NAMALWA (cell line): ENCODE measurements around the gene FCHSD2.
A peak's percentile ranks its signal among the peaks of the same experiment; 100 is the strongest.
"Not testable (repeated sequence)": the region's sequence is repeated elsewhere in the genome, so short reads cannot be mapped to it uniquely, and the experiment has no call there.

Experiments used
- DNase-seq: peaks from one replicate; pipeline ENCODE4 v3.0.0-alpha.2; 2015; ENCODE audit warnings: low spot score

Gene FCHSD2

DNA sequence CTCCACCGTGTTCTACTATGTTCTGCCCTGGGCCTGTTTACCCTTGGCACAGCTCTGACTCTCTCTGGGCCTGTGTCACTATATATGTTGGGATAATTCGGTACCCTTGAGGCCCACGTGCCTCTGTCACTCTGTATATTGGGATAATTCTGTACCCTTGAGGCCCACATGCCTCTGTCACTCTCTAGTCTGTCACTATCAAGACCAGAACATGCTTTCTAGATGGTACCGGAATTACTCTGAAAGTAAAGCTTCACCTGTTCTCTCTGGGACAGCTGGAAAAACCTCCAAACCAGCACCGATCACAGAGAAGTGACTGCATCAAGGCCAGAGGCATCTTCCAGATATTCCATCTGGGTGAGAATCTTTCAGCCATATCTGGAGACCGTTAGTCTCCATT lies 9.3 kb upstream of the FCHSD2 start:
- no peak for DNase-seq

DNA sequence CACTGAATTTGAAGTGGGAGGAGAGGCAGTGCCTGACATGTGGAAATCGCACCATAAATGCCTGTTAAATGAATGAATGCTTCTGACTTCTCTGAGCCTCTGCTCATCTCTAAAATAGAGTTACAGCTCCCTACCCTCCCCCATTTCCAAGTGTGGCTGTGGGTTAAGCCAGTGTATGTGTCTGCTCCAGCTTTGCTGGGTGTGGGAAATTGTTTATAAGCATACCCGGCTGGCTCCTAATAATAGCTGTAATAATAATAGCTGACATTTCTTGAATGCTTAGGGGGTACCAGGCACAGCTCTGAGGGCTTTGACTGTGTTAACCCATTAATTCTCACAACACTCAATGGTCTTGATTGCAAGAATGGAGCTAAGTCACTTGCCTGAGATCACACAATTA lies 7.0 kb upstream of the FCHSD2 start:
- DNase-seq, result no peak

DNA sequence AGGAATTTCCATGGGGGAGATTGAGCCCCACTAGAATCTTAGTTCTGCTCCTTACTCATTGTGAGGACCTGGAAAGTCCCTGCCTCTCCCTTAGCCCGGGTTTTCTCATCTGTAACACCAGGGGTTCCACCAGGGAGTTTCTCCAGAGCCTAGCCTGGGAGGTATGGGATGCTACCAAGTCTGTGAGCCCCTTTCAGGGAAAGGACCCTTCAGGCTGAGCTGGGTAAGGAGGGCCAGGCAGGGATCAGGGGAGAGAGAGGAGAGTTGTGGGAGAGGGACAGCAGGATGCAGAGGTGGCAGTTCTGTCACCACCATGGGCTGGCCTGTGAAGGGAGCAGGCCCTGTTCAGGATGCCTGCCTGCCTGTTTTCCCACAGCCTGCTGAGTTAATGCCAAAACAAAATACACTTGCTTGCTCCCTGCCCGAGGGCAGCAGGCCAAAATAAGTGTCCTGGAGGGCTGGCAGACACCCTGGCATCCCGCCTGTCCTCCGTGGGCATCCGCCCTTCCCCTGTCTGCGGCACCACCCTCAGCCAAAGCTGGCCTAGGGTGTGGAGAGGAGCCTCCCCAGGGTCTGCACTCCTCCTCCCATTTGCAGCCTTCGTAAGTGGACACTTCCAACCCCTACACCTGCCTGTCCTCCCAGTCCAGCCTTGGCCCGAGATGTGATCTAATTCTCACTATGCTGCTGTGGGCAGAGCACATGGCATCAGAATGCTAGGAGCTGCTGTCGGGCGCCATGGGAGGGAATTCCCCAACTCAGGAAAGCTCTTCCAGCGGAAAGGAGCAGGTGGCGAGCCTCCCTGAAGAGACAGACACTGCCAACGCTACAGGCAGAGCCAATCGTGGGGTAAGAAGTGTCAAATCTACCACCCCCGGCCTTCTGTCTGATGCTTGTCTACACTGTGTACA lies 5.9 kb upstream of the FCHSD2 start:
- no peak for DNase-seq

DNA sequence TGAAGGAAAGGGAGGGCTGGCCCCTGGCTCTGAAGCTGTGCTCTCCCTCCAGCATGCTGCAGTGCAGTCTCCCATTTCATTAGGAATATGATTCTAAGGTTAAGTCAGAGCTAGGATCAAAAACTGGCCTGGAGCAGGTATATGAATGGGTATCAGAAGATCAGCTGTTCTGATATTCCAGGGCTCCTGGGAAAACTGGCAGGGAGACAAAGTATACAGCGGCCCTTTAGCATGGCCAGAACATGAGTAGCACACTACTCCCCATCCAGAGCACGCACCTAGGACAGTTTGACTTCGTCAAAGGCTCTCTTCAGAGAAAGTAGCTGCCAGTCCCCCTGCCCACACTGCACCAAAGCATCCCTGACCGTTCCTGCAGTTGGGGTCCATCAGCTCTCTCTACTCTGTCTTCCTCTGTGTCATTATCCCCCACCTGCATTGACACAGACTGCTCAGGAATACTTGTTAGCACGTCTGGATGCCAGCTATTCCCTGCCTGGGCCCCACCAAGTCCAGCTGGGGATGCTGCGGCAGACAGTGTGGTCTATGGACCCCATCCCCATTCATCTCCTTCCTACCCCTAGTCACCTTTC lies 4.0 kb upstream of the FCHSD2 start:
- DNase-seq, result no peak

DNA sequence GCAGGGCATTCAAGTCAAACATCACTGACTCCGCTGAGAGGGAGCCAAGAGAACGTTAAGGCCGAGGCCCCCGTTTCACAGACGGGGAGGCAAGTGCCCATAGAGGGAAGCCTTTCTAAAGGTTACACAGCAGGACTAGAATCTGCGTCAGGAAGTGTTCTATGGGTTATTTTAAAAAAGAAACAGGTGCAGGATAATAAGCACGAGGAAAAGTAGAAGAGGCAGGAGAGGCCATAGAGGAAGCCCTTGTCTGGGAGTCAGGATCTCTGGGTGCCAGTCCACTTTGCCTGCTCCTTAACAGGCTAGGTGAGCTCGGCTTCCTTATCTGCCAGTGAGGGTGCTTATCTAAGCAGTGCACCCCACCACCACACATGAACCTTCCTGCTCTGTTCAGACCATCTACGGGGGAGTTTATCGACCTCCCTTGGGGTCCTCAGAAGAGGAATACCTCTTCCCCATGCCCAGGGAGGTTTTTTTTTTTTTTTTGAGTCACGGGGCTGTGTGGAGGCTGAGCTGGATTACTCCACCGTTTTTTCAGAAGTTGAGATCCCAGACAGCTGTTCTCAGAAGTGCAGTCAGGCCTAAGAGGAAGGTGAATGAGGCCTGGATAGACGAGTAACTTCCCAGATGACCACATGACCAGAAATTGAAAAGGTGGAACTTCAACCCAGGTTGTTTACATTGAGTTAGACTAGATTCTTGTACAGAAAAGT lies 1.2 kb upstream of the FCHSD2 start:
- peak; percentile 49 for DNase-seq

DNA sequence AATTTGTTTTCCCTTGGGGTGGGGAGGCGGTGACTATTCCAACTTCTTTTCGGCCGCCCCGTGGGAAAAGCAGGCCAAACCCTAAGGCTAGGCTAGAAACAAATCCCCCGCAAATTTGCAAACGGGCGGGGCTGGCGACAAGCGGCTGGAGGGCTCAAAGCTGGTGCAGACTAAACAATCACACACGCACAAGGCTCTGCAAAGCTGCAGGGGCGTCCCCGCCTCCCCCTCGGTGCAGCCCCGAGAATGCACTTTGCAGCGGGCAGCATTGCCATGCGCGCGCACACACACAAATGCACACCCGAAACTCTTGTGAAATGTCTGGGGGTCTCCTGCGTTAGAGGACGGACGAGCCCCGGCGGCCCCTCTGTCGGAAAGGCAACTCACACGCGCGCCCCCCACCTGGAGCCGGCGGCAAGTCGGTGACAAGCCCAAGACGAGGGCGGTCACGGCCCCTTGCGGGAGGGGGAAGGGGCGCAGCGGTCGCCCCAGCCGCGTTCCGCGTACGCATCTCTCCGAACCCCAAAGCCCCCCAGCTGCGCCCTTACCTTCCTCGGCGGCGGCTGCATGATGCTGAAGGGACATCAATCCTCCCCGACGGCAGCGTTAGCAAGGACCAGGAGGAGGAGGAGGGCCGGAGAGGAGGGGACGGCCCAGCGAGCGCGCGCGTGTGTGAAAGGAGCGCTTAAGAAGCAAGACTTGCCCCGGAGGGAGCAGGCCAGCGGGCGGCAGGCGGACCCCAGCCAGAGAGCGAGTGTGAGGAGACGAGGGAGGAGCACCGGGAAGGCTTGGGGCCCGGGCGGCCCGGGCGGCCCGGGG lies 600 bp downstream of the FCHSD2 start:
- DNase-seq, result peak; percentile 83

DNA sequence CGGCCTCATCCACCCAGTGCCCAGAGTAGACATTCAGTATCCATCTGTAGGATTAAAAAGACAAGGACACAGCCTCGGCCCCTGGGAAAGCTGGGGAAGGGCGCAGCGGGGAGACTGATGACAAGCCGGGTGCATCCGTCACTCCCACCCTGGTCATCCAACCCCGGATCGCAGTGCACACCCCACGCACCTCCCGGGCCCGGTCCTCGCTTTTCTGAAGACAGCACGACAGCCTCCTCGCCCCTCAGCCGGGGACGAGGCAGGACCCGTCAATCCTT lies 1.1 kb downstream of the FCHSD2 start:
- no peak for DNase-seq

DNA sequence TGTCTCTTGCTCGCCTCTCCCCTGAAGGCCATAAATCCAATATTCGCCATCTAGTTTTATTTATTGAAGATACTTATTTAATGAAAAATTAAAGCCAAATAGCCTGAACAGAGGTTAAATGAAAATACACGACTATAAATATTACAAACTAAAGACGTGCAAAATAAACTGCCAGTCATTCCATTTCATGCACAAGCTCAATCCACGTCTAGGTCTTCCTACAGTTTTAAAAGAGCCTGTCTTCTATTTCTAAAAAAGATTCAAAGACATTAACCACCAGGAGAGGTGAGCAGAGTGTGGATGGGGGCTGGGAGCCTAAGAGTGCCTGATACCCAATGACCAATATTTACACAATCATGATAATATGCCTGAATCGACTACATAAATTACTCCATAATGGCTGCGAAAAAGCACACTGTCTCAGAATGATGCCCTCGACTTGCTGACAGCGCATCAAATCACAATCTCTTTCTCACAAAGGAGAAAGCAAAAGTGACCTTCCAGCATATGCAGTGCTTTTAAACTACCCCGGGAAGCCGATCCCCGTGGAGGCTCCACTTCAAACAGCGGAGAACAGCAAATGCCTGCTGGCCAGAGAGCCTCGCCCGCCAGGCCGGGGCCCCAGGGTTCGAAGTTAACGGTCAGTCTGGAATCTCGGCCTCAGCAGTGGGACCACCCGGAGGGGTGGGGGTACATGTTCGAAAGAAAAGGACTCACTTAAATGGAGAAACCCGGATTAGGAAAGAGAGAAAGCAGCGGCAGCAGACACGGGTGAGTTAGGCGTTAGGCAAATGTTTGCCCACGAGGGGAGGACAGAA lies 1.7 kb downstream of the FCHSD2 start:
- peak; percentile 55 for DNase-seq

DNA sequence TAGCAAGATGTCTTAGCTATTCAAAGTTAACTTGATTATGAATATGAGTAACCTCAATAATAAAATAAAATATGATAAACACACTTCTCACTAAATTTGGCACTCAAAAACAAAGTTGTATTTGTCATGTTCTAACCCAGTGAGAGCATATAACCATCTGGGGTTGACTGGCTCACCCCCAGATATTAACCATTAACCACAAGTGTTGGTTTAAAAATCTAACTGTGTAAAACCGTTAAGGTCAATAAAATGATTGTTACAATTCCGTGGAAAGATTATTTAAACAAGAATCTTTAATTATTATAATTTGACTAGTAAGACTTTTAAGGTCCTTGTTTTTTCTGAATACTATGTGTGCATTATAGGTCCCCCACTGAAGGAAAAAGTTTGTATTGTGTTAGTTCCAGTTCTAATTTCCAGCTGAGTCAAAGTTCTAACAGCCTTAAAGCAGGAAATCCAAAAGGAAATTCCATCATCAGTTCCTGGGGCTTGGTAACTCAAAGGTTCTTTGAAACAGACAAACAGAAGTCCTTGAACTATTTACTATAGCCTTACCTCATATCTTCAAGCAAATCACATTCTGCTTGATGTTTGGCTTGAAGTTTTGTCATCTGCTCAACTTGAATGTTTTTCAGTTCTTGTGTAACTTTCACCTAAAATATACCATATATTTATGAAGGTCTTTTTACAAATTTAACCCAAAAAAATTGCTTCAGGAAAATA lies 2.5 kb downstream of the FCHSD2 start:
- no peak for DNase-seq

DNA sequence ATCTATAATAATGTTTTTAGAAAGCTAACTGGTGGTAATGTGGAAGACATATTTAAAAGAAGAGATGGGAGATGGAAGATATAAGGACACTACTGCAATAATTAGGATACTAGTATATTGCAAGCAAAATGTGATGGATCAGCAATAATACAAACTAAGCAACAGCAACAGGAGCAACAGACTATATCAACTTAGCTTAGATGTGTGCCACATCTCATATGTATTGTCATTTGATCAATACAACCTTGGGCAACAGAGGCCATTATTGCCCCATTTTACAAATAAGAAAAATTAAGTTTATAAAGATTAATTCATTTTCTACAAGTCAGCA lies 4.2 kb downstream of the FCHSD2 start:
- no peak for DNase-seq

DNA sequence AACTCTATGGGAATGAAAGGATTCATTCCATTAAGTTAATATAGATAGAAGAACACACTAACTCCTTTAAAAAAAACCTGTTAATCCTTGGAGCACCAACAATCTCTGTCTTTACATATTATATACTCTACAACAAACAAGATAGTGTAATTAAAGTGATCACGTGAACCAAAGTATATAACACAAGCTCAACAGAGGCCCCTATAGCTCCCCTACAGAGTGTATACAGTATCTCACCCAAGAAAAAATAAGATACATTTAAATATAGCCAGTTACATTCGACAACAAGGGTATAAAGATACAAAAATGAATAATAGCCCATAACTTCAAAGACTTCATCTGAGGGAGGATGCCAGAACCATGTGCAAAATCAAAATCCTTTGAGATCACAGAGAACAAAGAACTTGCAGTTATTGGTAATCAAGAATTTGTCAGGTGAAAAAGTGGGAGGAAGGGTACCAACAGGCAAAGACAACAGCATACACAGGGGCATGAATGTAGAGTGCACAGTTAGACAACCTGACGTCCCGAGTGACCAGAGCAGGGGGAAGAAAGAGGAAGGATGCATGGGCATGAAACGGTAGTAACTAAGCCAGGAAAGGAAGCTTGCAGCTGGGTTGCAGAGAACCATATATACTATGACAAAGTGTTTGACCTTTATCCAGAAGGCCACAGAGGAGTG lies 4.7 kb downstream of the FCHSD2 start:
- DNase-seq, result peak; percentile 40

DNA sequence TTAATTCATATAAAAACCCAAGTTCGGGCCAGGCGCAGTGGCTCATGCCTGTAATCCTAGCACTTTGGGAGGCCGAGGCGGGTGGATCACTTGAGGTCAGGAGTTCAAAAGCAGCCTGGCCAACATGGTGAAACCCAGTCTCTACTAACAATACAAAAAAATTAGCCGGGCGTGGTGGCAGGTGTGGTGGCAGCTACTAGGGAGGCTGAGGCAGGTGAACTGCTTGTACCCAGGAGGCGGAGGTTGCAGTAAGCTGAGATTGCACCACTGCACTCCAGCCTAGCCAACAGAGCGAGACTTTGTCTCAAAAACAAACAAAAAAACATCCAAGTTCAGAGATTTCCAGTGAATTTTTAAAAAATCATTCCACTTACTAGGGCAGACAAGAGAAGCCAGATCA lies 5.4 kb downstream of the FCHSD2 start:
- DNase-seq, result not testable (repeated sequence)

DNA sequence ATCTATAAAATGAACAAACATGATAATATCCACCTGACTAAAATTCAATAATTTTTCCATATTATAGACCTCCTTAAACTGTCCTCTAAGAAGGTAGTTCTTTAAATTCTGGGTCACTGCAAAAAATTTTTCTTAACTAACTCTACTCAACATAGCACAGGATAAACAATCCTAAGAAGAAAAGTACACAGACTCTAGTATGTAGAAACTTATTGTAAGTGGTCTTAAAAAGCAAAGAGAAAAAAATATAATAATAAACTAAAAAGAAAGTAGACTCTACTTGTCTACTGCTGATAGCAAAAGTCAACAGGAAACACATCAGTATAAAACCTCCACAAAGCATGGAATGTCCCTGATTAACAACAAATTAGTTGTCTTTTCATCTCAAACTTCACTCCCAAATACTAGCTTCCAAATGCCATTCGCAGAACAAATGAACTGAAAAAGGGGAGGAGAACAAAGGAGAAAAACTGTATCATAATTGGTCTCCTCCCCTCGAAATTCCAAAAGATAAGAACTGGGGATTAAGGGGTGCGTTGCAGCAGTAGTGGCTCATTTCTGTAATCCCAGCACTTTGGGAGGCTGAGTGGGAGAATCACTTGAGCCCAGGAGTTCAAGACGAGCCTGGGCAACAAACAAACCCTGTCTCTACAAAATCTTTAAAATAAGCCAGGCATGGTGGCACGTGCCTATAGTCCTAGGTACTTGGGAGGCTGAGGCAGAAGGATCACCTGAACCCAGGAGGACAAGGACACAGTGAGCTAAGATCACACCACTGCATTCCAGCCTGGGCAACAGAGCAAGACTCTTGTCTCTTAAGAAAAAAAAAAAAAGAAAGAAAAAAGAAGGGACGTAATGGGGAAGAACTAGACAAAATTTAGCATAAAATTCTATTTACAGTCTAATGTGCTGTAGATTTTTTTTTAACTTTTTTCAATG lies 6.5 kb downstream of the FCHSD2 start:
- DNase-seq, result no peak

DNA sequence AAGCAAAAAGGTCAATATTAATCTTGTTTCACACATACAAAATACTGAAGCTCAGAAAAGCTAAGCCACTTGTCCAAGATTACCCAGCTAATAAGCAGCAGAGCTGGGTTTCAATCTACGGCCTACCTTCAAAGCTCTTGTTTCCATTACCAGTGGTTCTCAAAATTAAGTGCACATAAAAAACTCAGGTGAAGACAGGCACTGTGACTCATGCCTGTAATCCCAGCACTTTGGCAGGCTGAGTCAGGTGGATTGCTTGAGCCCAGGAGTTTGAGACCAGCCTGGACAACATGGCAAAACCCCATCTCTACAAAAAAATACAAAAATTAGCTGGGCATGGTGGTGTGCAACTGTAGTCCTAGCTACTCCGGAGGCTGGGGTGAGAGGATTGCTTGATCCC lies 9.8 kb downstream of the FCHSD2 start:
- DNase-seq, result not testable (repeated sequence)

DNA sequence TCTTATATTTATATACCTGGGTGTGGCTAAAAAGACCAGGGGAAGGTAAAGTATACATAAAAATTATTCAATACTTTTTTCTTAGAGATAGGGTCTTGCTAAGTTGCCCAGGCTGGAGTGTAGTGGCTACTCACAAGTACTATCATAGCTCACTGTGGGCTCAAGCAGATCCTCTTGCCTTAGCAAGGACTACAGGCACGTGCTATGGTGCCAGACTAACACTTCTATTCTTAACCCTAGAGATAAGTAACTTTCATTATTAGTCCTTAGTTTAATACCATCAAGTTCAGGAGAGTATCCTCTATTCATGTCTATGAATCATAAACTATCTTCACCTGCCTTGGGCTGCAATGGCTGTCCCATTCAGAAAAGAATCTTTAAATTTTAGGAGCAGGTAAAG lies 11.9 kb downstream of the FCHSD2 start:
- no peak for DNase-seq

DNA sequence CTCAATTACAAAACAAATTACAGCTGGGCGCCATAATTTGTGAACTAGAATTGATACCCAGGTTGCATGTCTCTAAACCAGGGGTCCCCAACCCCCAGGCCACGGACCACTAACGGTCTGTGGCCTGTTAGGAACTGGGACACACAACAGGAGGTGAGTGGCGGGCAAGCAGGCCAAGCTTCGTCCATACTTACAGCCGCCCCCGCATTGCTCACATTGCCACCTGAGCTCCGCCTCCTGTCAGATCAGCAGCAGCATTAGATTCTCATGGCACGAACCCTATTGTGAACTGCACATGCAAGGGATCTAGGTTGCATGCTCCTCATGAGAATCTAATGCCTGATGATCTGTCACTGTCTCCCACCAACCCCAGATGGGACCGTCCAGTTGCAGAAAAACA lies 12.9 kb downstream of the FCHSD2 start:
- no peak for DNase-seq

DNA sequence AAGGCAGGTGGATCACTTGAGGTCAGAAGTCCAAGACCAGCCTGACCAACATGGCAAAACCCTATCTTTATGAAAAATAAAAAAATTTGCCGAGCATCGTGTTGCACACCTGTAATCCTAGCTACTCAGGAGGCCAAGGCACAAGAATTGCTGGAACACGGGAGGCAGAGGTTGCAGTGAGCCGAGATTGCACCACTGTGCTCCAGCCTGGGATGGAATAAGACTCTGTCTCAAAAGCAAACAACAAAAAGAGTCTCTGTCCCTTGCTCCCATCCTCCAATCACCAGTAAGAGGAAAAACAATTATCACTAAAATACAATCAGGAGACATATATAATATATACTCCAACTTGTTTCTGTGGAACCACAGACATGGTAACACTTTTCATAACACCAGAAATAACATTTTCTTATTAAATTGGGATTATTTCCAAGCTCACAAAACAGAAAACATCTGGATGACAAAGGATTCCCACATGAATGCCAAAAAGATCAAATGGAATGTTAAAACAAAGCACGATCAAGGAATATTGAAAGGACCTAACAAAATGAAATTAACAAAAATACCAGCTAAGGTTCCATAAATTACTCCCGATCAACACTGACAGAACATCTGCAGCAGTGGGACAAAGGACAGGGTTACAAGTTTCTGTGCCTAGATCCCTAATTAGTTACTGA lies 15.2 kb downstream of the FCHSD2 start:
- DNase-seq, result no peak

DNA sequence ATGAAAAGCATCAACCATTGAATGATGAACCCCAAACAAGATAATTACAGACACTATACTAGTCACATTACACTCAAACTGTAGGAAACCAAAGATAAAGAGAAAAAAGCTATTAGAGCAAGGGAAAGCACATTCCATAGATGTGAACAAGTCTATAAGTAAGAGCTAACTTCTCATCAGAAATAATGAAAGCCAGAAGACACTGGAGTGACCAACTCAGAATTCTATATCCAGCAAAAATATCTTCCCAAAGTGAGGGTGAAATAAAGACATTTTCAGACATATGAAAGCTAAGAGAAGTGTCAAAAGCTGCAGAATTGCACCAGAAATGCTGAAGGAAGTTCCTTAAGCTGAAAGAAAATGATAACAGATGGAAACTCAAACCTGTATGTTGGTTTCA lies 17.3 kb downstream of the FCHSD2 start:
- no peak for DNase-seq

DNA sequence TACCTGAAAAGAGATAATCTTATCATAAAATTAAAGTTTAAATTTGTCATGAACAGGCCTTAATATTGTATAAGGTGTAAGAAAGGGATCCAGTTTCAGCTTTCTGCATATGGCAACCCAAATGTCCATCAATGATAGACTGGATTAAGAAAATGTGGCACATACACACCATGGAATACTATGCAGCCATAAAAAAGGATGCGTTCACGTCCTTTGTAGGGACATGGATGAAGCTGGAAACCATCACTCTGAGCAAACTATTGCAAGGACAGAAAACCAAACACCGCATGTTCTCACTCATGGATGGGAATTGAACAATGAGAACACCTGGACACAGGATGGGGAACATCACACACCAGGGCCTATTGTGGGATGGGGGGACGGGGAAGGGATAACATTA lies 18.2 kb downstream of the FCHSD2 start:
- not testable (repeated sequence) for DNase-seq
